GM12878 (cell line): ENCODE data around the gene GLIPR1L1.

ENCODE experiments used
- BHLHE40 ChIP-seq, 2 experiments: fragments of 450-650 bp in 1 of 2; IDR thresholded peaks; 2 replicates each; pipeline ENCODE4 v1.6.1; 2011 to 2017; ENCODE audit warnings: low read depth in 2 of 2, borderline replicate concordance in 1 of 2, improper control_type of control experiment in 1 of 2, low read length in 1 of 2, mild to moderate bottlenecking in 1 of 2
- CHD1 ChIP-seq: IDR thresholded peaks from 2 replicates; pipeline ENCODE4 v1.6.1; 2012; ENCODE audit warnings: low read depth, low read length, improper control_type of control experiment
- CHD2 ChIP-seq: IDR thresholded peaks from 2 replicates; pipeline ENCODE4 v1.6.1; 2011; ENCODE audit warnings: low read depth, low read length, improper control_type of control experiment, borderline replicate concordance
- CTCF ChIP-seq, 3 experiments: IDR thresholded peaks in 2 of 3; conservative IDR thresholded peaks in 1 of 3; 2 replicates each; pipeline ENCODE4 v1.5.1; 2011; ENCODE audit warnings: low read depth in 3 of 3, low read length in 3 of 3, mild to moderate bottlenecking in 3 of 3, control low read depth in 2 of 3, moderate library complexity in 2 of 3, inconsistent platforms in 1 of 3, mixed read lengths in 1 of 3; ENCODE audit not compliant: control insufficient read depth in 2 of 3, insufficient read depth in 1 of 3; ENCODE audit errors: extremely low read depth in 1 of 3
- JUNB ChIP-seq: IDR thresholded peaks from 2 replicates; pipeline ENCODE4 v1.6.1; 2016; ENCODE audit warnings: antibody characterized with exemption, mild to moderate bottlenecking
- POLR2AphosphoS5 ChIP-seq: IDR thresholded peaks from 2 replicates; pipeline ENCODE4 v1.6.1; 2011; ENCODE audit warnings: mild to moderate bottlenecking, low read length, inconsistent platforms
- SIN3A ChIP-seq: IDR thresholded peaks from 2 replicates; pipeline ENCODE4 v1.6.1; 2012; ENCODE audit warnings: low read depth, low read length, improper control_type of control experiment
- YY1 ChIP-seq: IDR thresholded peaks from 2 replicates; pipeline ENCODE4 v1.6.1; 2011; ENCODE audit warnings: low read depth, mild to moderate bottlenecking, low read length
- TF ChIP-seq, protein P1 (sequence below): IDR thresholded peaks from 2 replicates; pipeline ENCODE4 v1.6.1; 2011; ENCODE audit warnings: low read depth, low read length, improper control_type of control experiment, borderline replicate concordance

- TF ChIP-seq CHD1: no peak
- TF ChIP-seq, protein P1, sequence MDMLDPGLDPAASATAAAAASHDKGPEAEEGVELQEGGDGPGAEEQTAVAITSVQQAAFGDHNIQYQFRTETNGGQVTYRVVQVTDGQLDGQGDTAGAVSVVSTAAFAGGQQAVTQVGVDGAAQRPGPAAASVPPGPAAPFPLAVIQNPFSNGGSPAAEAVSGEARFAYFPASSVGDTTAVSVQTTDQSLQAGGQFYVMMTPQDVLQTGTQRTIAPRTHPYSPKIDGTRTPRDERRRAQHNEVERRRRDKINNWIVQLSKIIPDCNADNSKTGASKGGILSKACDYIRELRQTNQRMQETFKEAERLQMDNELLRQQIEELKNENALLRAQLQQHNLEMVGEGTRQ: no peak
- TF ChIP-seq JUNB: no peak
- TF ChIP-seq CTCF (IDR thresholded peaks at IDR 0.05 in 2 of 3, conservative IDR thresholded peaks at IDR 0.05 in 1 of 3; ENCODE audit: control insufficient read depth in 2 of 3, extremely low read depth in 1 of 3, insufficient read depth in 1 of 3, low read depth in 3 of 3, low read length in 3 of 3): no peak
- TF ChIP-seq YY1: no peak
- no peak for TF ChIP-seq BHLHE40 (IDR thresholded peaks at IDR 0.05; ENCODE audit: borderline replicate concordance in 1 of 2, low read depth in 2 of 2, low read length in 1 of 2)
- no peak for TF ChIP-seq POLR2AphosphoS5
- no peak for TF ChIP-seq CHD2
- TF ChIP-seq SIN3A: no peak
Measured at GRCh38 chr12:75327642-75328041, 6.8 kb upstream of the GLIPR1L1 start.
